Stromal cell of bone marrow (primary cell): ENCODE data around the gene CEACAM7.
A peak's percentile ranks its signal among the peaks of the same experiment; 100 is the strongest.
"Not testable (repeated sequence)": the region's sequence is repeated elsewhere in the genome, so short reads cannot be mapped to it uniquely, and the experiment has no call there.

ENCODE experiments used
- DNase-seq: peaks from one replicate; pipeline ENCODE4 v3.0.0-alpha.2; 2012; ENCODE audit warnings: low read depth

Gene CEACAM7

GRCh38 chr19:41656756-41657155 lies 31.3 kb downstream of the CEACAM7 start:
- not testable (repeated sequence) for DNase-seq

DNA sequence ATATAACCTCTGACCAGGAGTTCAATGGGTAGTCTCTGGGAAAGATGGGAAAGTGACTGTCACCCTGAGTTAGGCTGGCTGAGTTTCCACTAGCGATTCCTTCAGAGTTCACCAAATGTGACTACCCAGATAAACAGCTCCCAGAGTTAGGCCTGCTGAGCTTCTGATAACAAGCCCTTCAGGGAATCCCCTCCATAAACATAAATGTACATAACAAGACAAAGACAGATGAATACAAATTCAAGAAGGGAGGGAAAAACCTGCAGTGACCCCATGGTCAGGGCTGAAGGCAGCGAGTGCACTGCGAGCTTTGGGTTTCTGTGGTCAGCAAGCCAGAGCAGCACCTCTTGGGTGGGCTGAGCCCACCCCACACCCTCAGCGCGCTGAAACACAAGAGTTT lies 35.8 kb downstream of the CEACAM7 start:
- no peak for DNase-seq

- DNase-seq: no peak
These were observed 38.2 kb downstream of the CEACAM7 start for GRCh38 chr19:41649827-41650226.

DNA sequence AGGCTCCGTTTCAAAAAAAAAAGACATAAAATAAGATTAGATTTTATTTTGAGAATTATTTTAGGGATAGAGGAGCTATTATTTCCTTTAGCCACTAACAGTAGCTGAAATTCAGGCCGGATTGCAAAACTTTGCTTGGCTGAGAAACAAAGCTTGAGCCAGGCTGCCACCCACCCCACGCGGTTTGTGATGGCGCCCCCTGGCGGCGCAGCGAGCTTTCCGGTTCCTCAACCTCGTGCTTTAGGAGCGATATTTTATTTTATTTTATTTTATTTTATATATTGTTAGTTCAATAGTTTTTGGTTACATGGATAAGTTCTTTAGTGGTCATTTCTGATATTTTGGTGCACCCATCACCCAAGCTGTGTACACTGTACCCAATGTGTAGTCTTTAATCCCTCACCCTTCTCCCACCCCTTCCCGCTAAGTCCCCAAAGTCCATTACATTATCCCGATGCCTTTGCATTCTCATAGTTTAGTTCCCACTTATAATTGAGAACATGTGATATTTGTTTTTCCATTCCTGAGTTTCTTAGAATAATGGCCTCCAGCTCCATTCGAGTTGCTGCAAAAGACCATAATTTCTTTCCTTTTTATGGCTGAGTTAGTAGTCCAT lies 41.4 kb downstream of the CEACAM7 start:
- DNase-seq: no peak

- peak; percentile 30 for DNase-seq
These were observed 46.1 kb downstream of the CEACAM7 start for GRCh38 chr19:41641879-41642485.

DNA sequence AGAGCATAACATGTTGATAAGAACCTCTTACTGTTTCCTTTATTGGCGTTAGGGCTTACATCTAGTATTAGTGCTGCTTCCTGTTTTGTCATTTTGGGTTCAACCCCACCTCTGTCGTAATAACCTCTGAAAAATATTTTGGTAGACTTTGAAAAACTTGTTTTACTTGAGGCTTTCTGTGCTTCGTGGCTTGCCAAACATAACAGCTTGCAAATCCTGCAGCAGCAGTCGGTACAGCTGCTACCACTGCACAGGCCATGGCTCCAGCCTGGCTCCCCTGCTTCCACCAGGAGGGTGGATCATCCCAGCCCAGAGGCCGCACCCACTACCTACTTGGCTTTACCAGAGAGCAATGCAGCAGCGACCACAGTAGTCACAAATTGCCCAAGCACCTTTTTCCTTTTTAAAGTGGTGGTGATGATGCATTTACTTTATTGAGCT lies 49.4 kb downstream of the CEACAM7 start:
- no peak for DNase-seq

GRCh38 chr19:41637484-41637883 lies 50.6 kb downstream of the CEACAM7 start:
- DNase-seq: no peak

GRCh38 chr19:41627966-41628675 lies 59.9 kb downstream of the CEACAM7 start:
- no peak for DNase-seq

- no peak for DNase-seq
These were observed 61.2 kb downstream of the CEACAM7 start, which contains the start of gene CEACAM4 for GRCh38 chr19:41626877-41627276. Gene CEACAM4 (minus strand): TSS chr19:41627074. CDS start chr19:41626963, 111 bp downstream.

DNA sequence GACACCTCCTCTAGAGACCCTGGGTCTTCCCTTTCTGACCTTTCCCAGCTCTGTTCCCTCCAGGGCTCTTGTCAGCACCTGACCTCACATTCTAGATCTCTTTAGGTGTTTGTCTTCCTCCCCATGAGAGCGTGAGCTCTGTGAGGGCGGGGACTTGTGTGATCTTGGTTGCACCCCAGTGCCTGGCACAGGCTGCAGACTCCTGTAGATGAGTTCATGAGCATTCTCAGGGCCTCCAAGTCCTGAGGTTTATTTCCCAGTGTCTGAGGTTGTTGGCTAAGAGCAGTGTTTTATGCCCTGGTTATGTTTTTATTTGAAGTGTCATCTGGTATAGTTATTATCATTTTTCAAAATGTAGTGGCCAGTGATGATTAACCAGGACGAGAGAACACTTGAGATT lies 61.8 kb downstream of the CEACAM7 start:
- no peak for DNase-seq

DNA sequence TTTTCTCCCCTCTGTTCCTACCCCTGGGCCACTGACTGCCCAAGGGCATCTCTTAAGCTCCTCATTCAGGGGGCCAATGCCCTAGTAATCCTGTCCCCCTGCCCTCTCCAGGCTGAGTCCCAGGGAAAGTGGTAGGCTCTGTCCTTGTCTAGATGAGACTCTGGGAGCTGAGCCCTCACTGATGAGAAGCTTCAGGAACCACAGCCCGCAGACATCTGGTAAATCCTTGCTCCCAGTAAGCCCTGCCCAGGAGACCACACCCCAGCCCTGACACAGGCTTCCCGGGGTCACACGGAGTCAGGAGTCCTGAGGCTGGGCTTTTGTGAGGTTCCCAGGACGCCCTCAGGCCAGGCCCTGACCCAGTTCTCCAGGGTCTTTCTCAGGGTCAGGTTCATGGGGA lies 63.1 kb downstream of the CEACAM7 start:
- no peak for DNase-seq

- DNase-seq: no peak
These were observed 63.6 kb downstream of the CEACAM7 start for GRCh38 chr19:41624515-41624914.

GRCh38 chr19:41623360-41623759 lies 64.7 kb downstream of the CEACAM7 start:
- no peak for DNase-seq
